ENCODE data around the gene TMEM207. TPM values are rescaled to one million over a fixed set of nuclear protein-coding genes. Genes with fewer than 3 reads are reported as not detected.

The TMEM207 gene
- total and polyA plus RNA-seq, 4 experiments from 2014 or later = not detected

DNA sequence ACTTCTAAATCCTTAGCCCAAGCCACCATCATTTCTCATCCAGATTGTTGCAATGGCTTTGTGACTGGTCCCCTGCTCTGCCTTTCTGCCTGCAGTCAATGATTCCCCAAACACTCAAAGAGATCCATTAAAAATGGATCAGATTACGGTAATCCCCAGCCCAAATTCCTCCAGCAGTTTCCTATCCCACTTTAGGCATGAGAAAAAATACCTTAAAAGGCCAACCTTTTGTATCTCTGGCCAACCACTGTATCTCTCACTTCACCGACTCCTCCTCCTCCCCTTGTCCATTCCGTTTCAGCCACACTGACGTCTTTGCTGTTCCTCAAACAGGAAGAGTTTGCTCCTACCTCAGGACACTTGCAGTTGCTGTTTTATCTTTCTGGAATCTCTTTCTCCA, 43.3 kb upstream of the TMEM207 start:
- Histone ChIP-seq H3K27me3 (ENCODE audit: insufficient read depth, low read length) (no peaks in the 10 kb centered on the region), H3K9me3 (ENCODE audit: control insufficient read depth in 1 of 2, low read length in 2 of 2) (no peaks in the 10 kb centered on the region), H3K27ac (ENCODE audit: low read depth, low read length) (no peak overlapping the region), H3K36me3 (ENCODE audit: insufficient read depth, low read length) (no peaks in the 10 kb centered on the region), H3K4me1 (ENCODE audit: insufficient read depth, low read length) (no peaks in the 10 kb centered on the region), H3K4me3 (ENCODE audit: low read length in 2 of 2) (no peak overlapping the region)
- Mint-ChIP-seq H3K36me3 (no peaks in the 10 kb centered on the region), H3K9me3 (no peaks in the 10 kb centered on the region), H3K4me1 (peaks cover 0 to 4% (median 0%) of the 10 kb centered on the region in 4 donors), H3K27ac (no peak overlapping the region), H3K4me3 (no peak overlapping the region), H3K27me3 (peaks cover 24 to 25% of the 10 kb centered on the region in 2 donors)
- CTCF ChIA-PET (ENCODE audit: partially characterized antibody) = no interaction called here
- no peak for DNase-seq
- intact Hi-C loops (cut with micrococcal nuclease) = no loop called here
- POLR2A ChIA-PET (ENCODE audit: partially characterized antibody) = no interaction called here

DNA sequence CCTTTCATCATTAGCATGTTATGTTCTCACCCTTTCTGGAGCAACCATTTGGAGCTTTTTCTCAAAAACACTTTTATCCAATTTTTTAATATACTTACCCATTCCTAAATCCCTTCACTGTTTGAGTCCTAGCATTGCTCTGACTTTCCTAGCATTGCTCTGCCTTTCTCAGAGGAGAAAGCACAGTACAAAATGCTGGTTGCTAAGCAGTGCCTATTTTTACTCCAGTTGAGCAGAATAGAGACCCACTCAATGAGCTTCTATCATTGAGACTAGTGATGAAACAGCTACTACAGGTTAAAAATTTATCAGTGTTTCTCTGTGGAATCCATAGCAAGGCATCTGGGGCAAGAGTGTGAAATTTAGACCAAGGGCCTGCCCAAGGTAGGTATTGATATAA, 42.4 kb upstream of the TMEM207 start:
- ChIA-PET POLR2A (ENCODE audit: partially characterized antibody) (no interaction called here), CTCF (ENCODE audit: partially characterized antibody) (no interaction called here)
- no peak overlapping the region for H3K4me3 Mint-ChIP-seq
- intact Hi-C loops (cut with micrococcal nuclease) = no loop called here
- Histone ChIP-seq H3K27me3 (ENCODE audit: insufficient read depth, low read length) (no peaks in the 10 kb centered on the region), H3K36me3 (ENCODE audit: insufficient read depth, low read length) (no peaks in the 10 kb centered on the region), H3K9me3 (ENCODE audit: control insufficient read depth in 1 of 2, low read length in 2 of 2) (no peaks in the 10 kb centered on the region), H3K4me1 (ENCODE audit: insufficient read depth, low read length) (no peaks in the 10 kb centered on the region), H3K27ac (ENCODE audit: low read depth, low read length) (no peak overlapping the region), H3K4me3 (ENCODE audit: low read length in 2 of 2) (no peak overlapping the region)
- no peaks in the 10 kb centered on the region for H3K9me3 Mint-ChIP-seq
- no peak overlapping the region for H3K27ac Mint-ChIP-seq
- H3K36me3 Mint-ChIP-seq = no peaks in the 10 kb centered on the region
- DNase-seq = no peak
- peaks cover 0 to 4% (median 0%) of the 10 kb centered on the region in 4 donors for H3K4me1 Mint-ChIP-seq
- peaks cover 24 to 25% of the 10 kb centered on the region in 2 donors for H3K27me3 Mint-ChIP-seq

DNA sequence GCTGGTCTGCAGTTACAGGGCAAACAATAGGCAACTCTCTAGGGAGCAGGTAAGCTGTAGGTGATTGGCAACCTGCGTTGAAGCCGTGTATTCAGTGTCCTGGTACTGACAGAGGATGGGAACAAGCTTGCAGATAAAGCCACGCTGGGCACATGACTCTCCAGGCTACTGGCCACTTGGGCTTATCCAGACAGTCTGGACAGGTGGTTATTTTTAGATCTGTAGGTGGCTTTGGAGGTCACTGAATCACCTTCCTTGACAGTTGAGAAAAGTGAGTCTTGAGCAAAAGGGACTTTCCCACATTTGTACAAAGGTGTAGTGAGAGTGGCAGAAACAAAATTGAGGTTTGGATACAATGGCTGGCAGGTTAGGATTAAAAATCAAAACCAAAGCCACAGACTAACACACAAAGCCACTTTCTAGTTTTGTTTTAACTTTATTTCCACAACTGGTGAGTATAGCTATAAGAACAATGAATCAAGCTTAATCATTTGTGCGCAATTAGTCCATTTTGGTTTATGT, 41.9 kb upstream of the TMEM207 start:
- Mint-ChIP-seq H3K4me1 (peaks cover 0 to 5% (median 0%) of the 10 kb centered on the region in 4 donors), H3K4me3 (no peak overlapping the region), H3K27ac (no peak overlapping the region), H3K27me3 (peaks cover 21 to 25% of the 10 kb centered on the region in 2 donors), H3K9me3 (no peaks in the 10 kb centered on the region), H3K36me3 (no peaks in the 10 kb centered on the region)
- peak in 1 of 5 donors; percentile 34 for DNase-seq
- Histone ChIP-seq H3K36me3 (ENCODE audit: insufficient read depth, low read length) (no peaks in the 10 kb centered on the region), H3K4me3 (ENCODE audit: low read length in 2 of 2) (no peak overlapping the region), H3K27ac (ENCODE audit: low read depth, low read length) (no peak overlapping the region), H3K4me1 (ENCODE audit: insufficient read depth, low read length) (no peaks in the 10 kb centered on the region), H3K9me3 (ENCODE audit: control insufficient read depth in 1 of 2, low read length in 2 of 2) (no peaks in the 10 kb centered on the region), H3K27me3 (ENCODE audit: insufficient read depth, low read length) (no peaks in the 10 kb centered on the region)
- POLR2A ChIA-PET (ENCODE audit: partially characterized antibody) = no interaction called here
- intact Hi-C loops (cut with micrococcal nuclease) = no loop called here
- CTCF ChIA-PET (ENCODE audit: partially characterized antibody) = no interaction called here

DNA sequence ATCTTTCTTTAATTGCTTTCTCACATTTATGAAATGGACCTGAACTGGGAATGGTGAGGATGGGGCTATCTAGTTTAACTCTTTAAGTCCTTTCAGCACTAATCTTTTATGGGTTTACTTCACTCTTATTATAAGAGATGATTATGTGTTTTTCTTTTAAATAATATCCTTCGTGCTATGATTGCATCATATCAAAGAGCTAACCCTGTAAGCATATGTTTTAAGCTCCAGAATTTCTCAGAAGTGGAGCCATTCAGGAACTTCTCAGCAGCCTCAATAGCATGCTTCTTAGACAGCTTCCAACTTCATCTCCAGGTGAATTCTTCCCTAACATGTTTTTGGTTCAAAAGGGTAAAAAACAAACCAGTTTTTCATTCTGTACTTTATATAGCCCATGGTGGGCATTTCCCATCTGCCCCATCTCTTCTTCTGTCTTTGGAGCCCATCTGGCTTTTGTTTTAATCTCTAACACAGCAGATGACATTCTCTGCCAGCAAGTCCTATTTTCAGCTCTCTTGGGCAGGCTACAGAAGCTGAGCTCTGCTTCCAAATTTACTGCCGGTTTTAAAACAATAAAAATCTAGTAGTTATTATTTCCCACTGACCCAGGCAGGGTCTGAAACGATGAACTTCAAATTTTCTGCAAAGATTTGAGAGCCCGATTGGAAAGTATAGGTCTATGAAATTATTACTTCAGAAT, 37.4 kb upstream of the TMEM207 start:
- Histone ChIP-seq H3K9me3 (ENCODE audit: control insufficient read depth in 1 of 2, low read length in 2 of 2) (no peaks in the 10 kb centered on the region), H3K4me3 (ENCODE audit: low read length in 2 of 2) (no peak overlapping the region), H3K36me3 (ENCODE audit: insufficient read depth, low read length) (no peaks in the 10 kb centered on the region), H3K27me3 (ENCODE audit: insufficient read depth, low read length) (no peaks in the 10 kb centered on the region), H3K27ac (ENCODE audit: low read depth, low read length) (no peak overlapping the region), H3K4me1 (ENCODE audit: insufficient read depth, low read length) (no peaks in the 10 kb centered on the region)
- peaks cover 12 to 14% of the 10 kb centered on the region in 2 donors for H3K27me3 Mint-ChIP-seq
- H3K9me3 Mint-ChIP-seq = no peaks in the 10 kb centered on the region
- no peak for DNase-seq
- H3K4me1 Mint-ChIP-seq = peaks cover 0 to 5% (median 2%) of the 10 kb centered on the region in 4 donors
- POLR2A ChIA-PET (ENCODE audit: partially characterized antibody) = no interaction called here
- H3K4me3 Mint-ChIP-seq = no peak overlapping the region
- intact Hi-C loops (cut with micrococcal nuclease) = no loop called here
- CTCF ChIA-PET (ENCODE audit: partially characterized antibody) = interaction anchor here (1.2 kb wide), 1 partner anchor 11 kb away, joined by 4 read pairs; no protein-coding TSS in a partner anchor
- H3K27ac Mint-ChIP-seq = no peak overlapping the region
- no peaks in the 10 kb centered on the region for H3K36me3 Mint-ChIP-seq

DNA sequence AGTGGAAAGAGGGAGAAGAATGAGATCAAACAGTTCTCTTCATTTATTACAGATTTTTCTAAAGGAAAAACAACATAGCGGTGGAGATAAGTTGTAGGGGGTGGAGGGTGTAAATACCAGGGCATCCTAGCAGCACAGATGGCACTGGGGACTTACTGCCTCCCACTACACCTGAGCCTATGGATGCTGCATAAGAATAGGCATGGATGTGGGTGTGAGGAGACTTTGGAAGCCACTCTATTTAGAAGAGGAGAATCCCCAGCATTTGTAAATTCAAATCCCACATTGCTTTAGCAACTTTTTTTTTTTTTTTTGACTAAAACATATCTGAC, 36.8 kb upstream of the TMEM207 start:
- H3K36me3 Mint-ChIP-seq = no peaks in the 10 kb centered on the region
- no peaks in the 10 kb centered on the region for H3K36me3 ChIP-seq (ENCODE audit: insufficient read depth, low read length)
- H3K9me3 ChIP-seq (ENCODE audit: control insufficient read depth in 1 of 2, low read length in 2 of 2) = no peaks in the 10 kb centered on the region
- intact Hi-C loops (cut with micrococcal nuclease) = no loop called here
- no peak overlapping the region for H3K4me3 ChIP-seq (ENCODE audit: low read length in 2 of 2)
- H3K27me3 Mint-ChIP-seq = peaks cover 9 to 12% of the 10 kb centered on the region in 2 donors
- H3K4me1 Mint-ChIP-seq = peaks cover 0 to 5% (median 1%) of the 10 kb centered on the region in 4 donors
- ChIA-PET POLR2A (ENCODE audit: partially characterized antibody) (no interaction called here), CTCF (ENCODE audit: partially characterized antibody) (no interaction called here)
- H3K27me3 ChIP-seq (ENCODE audit: insufficient read depth, low read length) = no peaks in the 10 kb centered on the region
- no peak overlapping the region for H3K27ac Mint-ChIP-seq
- no peaks in the 10 kb centered on the region for H3K9me3 Mint-ChIP-seq
- no peak for DNase-seq
- H3K4me3 Mint-ChIP-seq = no peak overlapping the region
- H3K27ac ChIP-seq (ENCODE audit: low read depth, low read length) = no peak overlapping the region
- H3K4me1 ChIP-seq (ENCODE audit: insufficient read depth, low read length) = no peaks in the 10 kb centered on the region

DNA sequence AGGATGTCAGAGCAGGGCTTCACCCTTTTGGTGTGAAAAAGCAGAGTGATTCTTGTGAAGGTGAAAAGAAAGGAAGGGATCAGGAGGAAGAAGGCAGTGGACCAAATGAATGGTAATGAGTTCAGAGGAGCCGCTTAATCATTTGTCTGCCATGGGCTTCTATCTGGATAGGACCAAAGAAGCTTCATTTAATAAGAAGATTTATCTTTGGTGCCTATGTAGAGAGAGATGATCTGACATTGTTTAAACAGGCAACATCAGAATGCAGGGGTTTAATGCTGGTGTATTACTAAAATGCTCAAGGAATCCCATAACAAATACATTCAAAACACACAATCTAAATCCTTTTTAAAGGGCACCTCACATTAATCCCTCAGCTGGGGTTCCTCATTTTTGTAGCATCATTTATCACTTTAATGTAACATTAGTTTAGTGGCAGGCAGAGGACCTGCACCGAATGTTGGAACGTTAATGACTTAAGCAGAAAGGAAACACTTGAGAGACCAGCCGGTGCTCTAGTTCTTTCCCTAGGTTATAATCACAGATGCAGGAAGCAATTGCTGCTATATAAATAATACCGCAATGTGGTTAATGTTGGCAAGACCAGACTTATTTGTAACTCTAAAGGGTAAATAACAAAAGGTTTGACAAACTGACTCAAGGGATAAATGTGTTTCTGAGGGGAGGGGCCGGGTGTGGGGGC, 36.3 kb upstream of the TMEM207 start:
- H3K9me3 Mint-ChIP-seq = no peaks in the 10 kb centered on the region
- POLR2A ChIA-PET (ENCODE audit: partially characterized antibody) = no interaction called here

DNA sequence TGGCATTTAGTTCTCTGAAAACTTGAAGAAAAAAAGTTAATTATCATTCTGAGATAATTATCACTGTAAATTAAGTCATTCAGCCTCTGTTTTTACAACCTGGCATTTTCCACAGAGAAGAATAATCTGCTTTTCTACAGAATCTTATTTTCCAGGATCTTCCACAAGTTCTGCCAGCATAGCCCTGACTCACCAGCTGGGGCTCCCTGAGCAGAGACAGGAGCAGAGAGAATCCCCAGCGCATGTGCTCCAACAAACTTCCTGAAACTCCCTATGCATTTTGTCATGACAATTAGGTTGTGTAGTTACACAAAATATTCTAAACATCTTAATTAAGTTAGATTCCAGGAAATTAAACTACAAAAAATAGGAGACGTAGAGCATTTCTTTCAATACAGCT, 32.1 kb upstream of the TMEM207 start:
- Histone ChIP-seq H3K4me1 (ENCODE audit: insufficient read depth, low read length) (no peaks in the 10 kb centered on the region), H3K27ac (ENCODE audit: low read depth, low read length) (no peak overlapping the region), H3K4me3 (ENCODE audit: low read length in 2 of 2) (no peak overlapping the region), H3K36me3 (ENCODE audit: insufficient read depth, low read length) (no peaks in the 10 kb centered on the region), H3K9me3 (ENCODE audit: control insufficient read depth in 1 of 2, low read length in 2 of 2) (no peaks in the 10 kb centered on the region), H3K27me3 (ENCODE audit: insufficient read depth, low read length) (no peaks in the 10 kb centered on the region)
- H3K4me3 Mint-ChIP-seq = no peak overlapping the region
- H3K36me3 Mint-ChIP-seq = no peaks in the 10 kb centered on the region
- POLR2A ChIA-PET (ENCODE audit: partially characterized antibody) = no interaction called here
- no peak overlapping the region for H3K27ac Mint-ChIP-seq
- peaks cover 0 to 5% (median under 1%) of the 10 kb centered on the region in 4 donors for H3K4me1 Mint-ChIP-seq
- peaks cover 1 to 2% of the 10 kb centered on the region in 2 donors for H3K27me3 Mint-ChIP-seq
- CTCF ChIA-PET (ENCODE audit: partially characterized antibody) = no interaction called here
- no peaks in the 10 kb centered on the region for H3K9me3 Mint-ChIP-seq
- intact Hi-C loops (cut with micrococcal nuclease) = no loop called here
- DNase-seq = no peak

More for the DNA sequence above, 36.3 kb upstream of the TMEM207 start:
- CTCF ChIA-PET (ENCODE audit: partially characterized antibody) = no interaction called here
- Mint-ChIP-seq H3K27ac (peak overlapping the region in 1 of 7 donors; percentile 1), H3K36me3 (no peaks in the 10 kb centered on the region), H3K4me3 (no peak overlapping the region), H3K27me3 (peaks cover 9 to 10% of the 10 kb centered on the region in 2 donors), H3K4me1 (peaks cover 0 to 5% (median 1%) of the 10 kb centered on the region in 4 donors)
- H3K36me3 ChIP-seq (ENCODE audit: insufficient read depth, low read length) = no peaks in the 10 kb centered on the region
- no peaks in the 10 kb centered on the region for H3K27me3 ChIP-seq (ENCODE audit: insufficient read depth, low read length)
- H3K9me3 ChIP-seq (ENCODE audit: control insufficient read depth in 1 of 2, low read length in 2 of 2) = no peaks in the 10 kb centered on the region
- no peak overlapping the region for H3K4me3 ChIP-seq (ENCODE audit: low read length in 2 of 2)
- no peak for DNase-seq
- intact Hi-C loops (cut with micrococcal nuclease) = no loop called here
- no peak overlapping the region for H3K27ac ChIP-seq (ENCODE audit: low read depth, low read length)
- no peaks in the 10 kb centered on the region for H3K4me1 ChIP-seq (ENCODE audit: insufficient read depth, low read length)
